GM12878 (cell line): ENCODE results near the gene VSTM4. TPM values are rescaled to one million over a fixed set of nuclear protein-coding genes. Genes with fewer than 3 reads are reported as not detected.

ENCODE experiments used
- ATAC-seq: fragments of 200-7000 bp; cut with Tn5 transposase; 3 replicates; pipeline ENCODE4 v1.9.1; 2020; ENCODE audit warnings: mild to moderate bottlenecking, moderate library complexity
- BruUV-seq: library from RNA; stranded (reverse); fragments of 400-500 nt; replicated peaks from 2 replicates; lab custom pipeline; 2021; lab: Mats Ljungman, UMichigan
- CTCF ChIA-PET: fragments of 300-600 bp; sonication (Branson Sonifier 250); formaldehyde crosslinking; extraction: SDS; loops from one replicate; lab custom pipeline; 2021; ENCODE audit warnings: inconsistent platforms; lab: Yijun Ruan, JAX
- POLR2A ChIA-PET: fragments of 350-600 bp; formaldehyde crosslinking; extraction: SDS; loops from one replicate; lab custom pipeline; 2021; ENCODE audit warnings: inconsistent platforms; lab: Charles Lee
- RAD21 ChIA-PET: fragments of 300-600 bp; sonication (Branson Sonifier 250); formaldehyde crosslinking; loops from one replicate; lab custom pipeline; 2023; ENCODE audit warnings: antibody characterized with exemption; ENCODE audit not compliant: unreplicated experiment; lab: Charles Lee
- SMC1A ChIA-PET: fragments of 300-600 bp; sonication (Branson Sonifier 250); formaldehyde crosslinking; loops from one replicate; lab custom pipeline; 2023; ENCODE audit not compliant: unreplicated experiment, uncharacterized antibody; lab: Charles Lee
- DNase-seq: peaks from one replicate; pipeline ENCODE4 v3.0.0-alpha.2; 2011; ENCODE audit warnings: low read depth, low spot score
- FAIRE-seq: peaks from 3 replicates; lab custom pipeline; 2011; peaks lifted over from hg19 to GRCh38; lab: Jason Lieb, UNC
- H2AFZ ChIP-seq: 2 replicates; pipeline ENCODE4 v1.6.0; 2011; ENCODE audit warnings: low read depth, low read length, control low read depth; ENCODE audit not compliant: control insufficient read depth
- H3K27ac ChIP-seq: 2 replicates; pipeline ENCODE4 v1.5.1; 2011; ENCODE audit warnings: control low read depth; ENCODE audit not compliant: control insufficient read depth, insufficient read depth
- H3K27me3 ChIP-seq, 2 experiments: replicated peaks in 1 of 2; 2 replicates each; pipeline versions ENCODE4 v1.6.0 to v1.6.1; 2011; ENCODE audit warnings: low read length in 1 of 2; ENCODE audit not compliant: control insufficient read depth in 2 of 2, insufficient read depth in 2 of 2
- H3K36me3 ChIP-seq, 2 experiments: 2 replicates each; pipeline ENCODE4 v1.5.1; 2011; ENCODE audit warnings: low read length in 1 of 2; ENCODE audit not compliant: control insufficient read depth in 2 of 2, insufficient read depth in 2 of 2
- H3K4me1 ChIP-seq: 2 replicates; pipeline ENCODE4 v1.6.1; 2011; ENCODE audit warnings: mild to moderate bottlenecking, low read length, moderate library complexity, mixed read lengths; ENCODE audit not compliant: control insufficient read depth, insufficient read depth
- H3K4me2 ChIP-seq: 2 replicates; pipeline ENCODE4 v1.6.0; 2011; ENCODE audit warnings: control low read depth; ENCODE audit not compliant: control insufficient read depth, insufficient read depth
- H3K4me3 ChIP-seq: fragments of 200-600 bp; sonication (generic); 2 replicates; pipeline ENCODE4 v1.5.1; 2016
- H3K79me2 ChIP-seq: 2 replicates; pipeline ENCODE4 v1.6.0; 2011; ENCODE audit warnings: low read length; ENCODE audit not compliant: control insufficient read depth, insufficient read depth
- H3K9ac ChIP-seq: 2 replicates; pipeline ENCODE4 v1.8.0; 2011; ENCODE audit warnings: low read length, control low read depth, mixed read lengths; ENCODE audit not compliant: control insufficient read depth, insufficient read depth
- H3K9me3 ChIP-seq: replicated peaks from 3 replicates; pipeline ENCODE4 v1.5.1; 2011; ENCODE audit warnings: mild to moderate bottlenecking, low read length; ENCODE audit not compliant: control insufficient read depth, insufficient read depth
- H4K20me1 ChIP-seq: 2 replicates; pipeline ENCODE4 v1.6.0; 2011; ENCODE audit not compliant: control insufficient read depth, insufficient read depth
- BHLHE40 ChIP-seq, 2 experiments: fragments of 450-650 bp in 1 of 2; IDR thresholded peaks; 2 replicates each; pipeline ENCODE4 v1.6.1; 2011 to 2017; ENCODE audit warnings: low read depth in 2 of 2, borderline replicate concordance in 1 of 2, improper control_type of control experiment in 1 of 2, low read length in 1 of 2, mild to moderate bottlenecking in 1 of 2
- CHD2 ChIP-seq: IDR thresholded peaks from 2 replicates; pipeline ENCODE4 v1.6.1; 2011; ENCODE audit warnings: low read depth, low read length, improper control_type of control experiment, borderline replicate concordance
- GATAD2B ChIP-seq: fragments of 450-650 bp; conservative IDR thresholded peaks from 2 replicates; pipeline ENCODE4 v1.6.1; 2017; ENCODE audit warnings: low read depth, mild to moderate bottlenecking, moderate library complexity
- HDGF ChIP-seq: fragments of 450-650 bp; IDR thresholded peaks from 2 replicates; pipeline ENCODE4 v1.6.1; 2016; ENCODE audit warnings: antibody characterized with exemption
- MEF2B ChIP-seq: fragments of 450-650 bp; IDR thresholded peaks from 2 replicates; pipeline ENCODE4 v1.6.1; 2018; ENCODE audit warnings: mild to moderate bottlenecking, moderate library complexity; ENCODE audit not compliant: partially characterized antibody, poor library complexity, severe bottlenecking
- MXI1 ChIP-seq: fragments of 150-350 bp; IDR thresholded peaks from 2 replicates; pipeline ENCODE4 v1.6.1; 2011; ENCODE audit warnings: low read depth, mild to moderate bottlenecking, inconsistent platforms, low read length, improper control_type of control experiment
- POU2F2 ChIP-seq: IDR thresholded peaks from 3 replicates; pipeline ENCODE4 v1.6.1; 2011; ENCODE audit warnings: low read depth, mild to moderate bottlenecking, low read length, borderline replicate concordance
- RCOR1 ChIP-seq: conservative IDR thresholded peaks from 2 replicates; pipeline ENCODE4 v1.6.1; 2012; ENCODE audit warnings: low read depth, low read length, improper control_type of control experiment
- SPI1 ChIP-seq: IDR thresholded peaks from 2 replicates; pipeline ENCODE4 v1.6.1; 2011; ENCODE audit warnings: low read depth, mild to moderate bottlenecking, low read length, moderate library complexity, borderline replicate concordance; ENCODE audit not compliant: insufficient read depth
- SUZ12 ChIP-seq: fragments of 200-600 bp; sonication (generic); IDR thresholded peaks from one replicate; pipeline ENCODE4 v1.6.1; 2018; ENCODE audit warnings: antibody characterized with exemption, mild to moderate bottlenecking; ENCODE audit not compliant: unreplicated experiment
- USF1 ChIP-seq: IDR thresholded peaks from 2 replicates; pipeline ENCODE4 v1.6.1; 2011; ENCODE audit warnings: borderline replicate concordance, low read depth, mild to moderate bottlenecking, moderate library complexity, mixed read lengths, low read length; ENCODE audit not compliant: insufficient read depth; ENCODE audit errors: extremely low read length
- ZNF217 ChIP-seq: fragments of 450-650 bp; IDR thresholded peaks from 2 replicates; pipeline ENCODE4 v1.6.1; 2017; ENCODE audit warnings: antibody characterized with exemption, mild to moderate bottlenecking
- ZNF592 ChIP-seq: fragments of 450-650 bp; IDR thresholded peaks from 2 replicates; pipeline ENCODE4 v1.6.1; 2017; ENCODE audit warnings: mild to moderate bottlenecking, moderate library complexity
- ZNF622 ChIP-seq: fragments of 450-650 bp; IDR thresholded peaks from 2 replicates; pipeline ENCODE4 v1.6.1; 2017; ENCODE audit warnings: mild to moderate bottlenecking, inconsistent platforms
- WGBS: methylation state at CpG from one replicate; pipeline ENCODE4 v1.1.6; 2016; ENCODE audit warnings: low lambda C conversion rate; ENCODE audit not compliant: insufficient replicate concordance, insufficient coverage; ENCODE audit errors: missing lambda C conversion rate; 5-methylcytosine and 5-hydroxymethylcytosine counted together
- in situ Hi-C: fragments of 300-500 bp; cut with MboI; formaldehyde crosslinking; loops from 9 replicates; pipeline ENCODE4 v1.14.3; 2018; ENCODE audit warnings: mixed read lengths
- intact Hi-C: fragments of 100-400 bp; cut with micrococcal nuclease; formaldehyde crosslinking; loops from one replicate; pipeline ENCODE4 v1.14.2; 2022; ENCODE audit not compliant: unreplicated experiment
- polyA plus RNA-seq, 11 experiments: library from polyadenylated mRNA; depleted of rRNA in 4 of 11; unstranded in 6 of 11; stranded (reverse) in 5 of 11; fragments of >200 nt; fragmentation: Nextera tagmentation in 4 of 11; fragmentation: Illumina TruSeq in 1 of 11; extraction: Ambion mirVana in 4 of 11; extraction: Trizol in 1 of 11; gene quantifications; 1 replicate in 1 of 11; 2 replicates in 10 of 11; pipeline versions ENCODE4 v1.2.1 to v1.2.3, GENCODE V29; 2011 to 2016; ENCODE audit warnings: inconsistent platforms in 2 of 11, missing spikeins in 2 of 11, low read depth in 1 of 11
- total RNA-seq, 4 experiments: library from RNA; depleted of rRNA in 3 of 4; stranded (reverse); fragments of >200 nt in 3 of 4; fragmentation: Illumina TruSeq in 1 of 4; extraction: Trizol in 1 of 4; gene quantifications; 2 replicates each; pipeline versions ENCODE4 v1.2.1 to v1.2.3, GENCODE V29; 2013 to 2021
- TF ChIP-seq, protein P1 (sequence below): IDR thresholded peaks from 2 replicates; pipeline ENCODE4 v1.6.1; 2011; ENCODE audit warnings: mild to moderate bottlenecking, low read depth, low read length, moderate library complexity; ENCODE audit not compliant: insufficient replicate concordance

Gene VSTM4
- total and polyA plus RNA-seq, 10 of the 15 experiments (the other 5 are each of a cell fraction or from before 2014, with no cell fraction given): 0.01 to 0.14 (median 0.02) TPM; not detected in 7

DNA sequence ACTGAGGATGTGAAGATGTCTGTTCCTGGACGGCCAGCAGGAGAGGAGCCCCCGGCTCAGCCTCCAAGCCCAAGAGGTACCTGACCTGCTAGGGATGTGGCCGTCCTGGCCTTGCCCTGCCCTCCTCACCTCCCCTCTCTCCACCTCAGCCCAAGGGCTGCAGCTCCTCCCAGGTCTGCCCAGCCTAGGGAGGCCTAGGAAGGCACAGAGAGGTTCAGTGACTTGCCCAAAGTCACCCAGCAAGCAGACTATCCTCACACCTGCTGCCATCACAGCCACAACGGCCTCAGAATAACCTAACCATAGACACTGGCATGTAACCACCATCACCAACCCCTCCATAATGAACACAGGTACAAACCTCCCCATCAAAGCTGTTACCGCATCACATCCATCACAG, 137.0 kb downstream of the VSTM4 start:
- Histone ChIP-seq H3K79me2 (no peaks in the 10 kb centered on the region), H3K4me2 (no peak overlapping the region), H3K9ac (no peak overlapping the region), H3K4me1 (no peaks in the 10 kb centered on the region), H3K4me3 (no peak overlapping the region), H4K20me1 (no peaks in the 10 kb centered on the region), H2AFZ (no peak overlapping the region), H3K27ac (no peak overlapping the region), H3K36me3 (peaks cover 28 to 30% of the 10 kb centered on the region in 2 experiments), H3K9me3 (no peaks in the 10 kb centered on the region), H3K27me3 (no peaks in the 10 kb centered on the region)
- DNase-seq (no peak), FAIRE-seq (no peak), ATAC-seq (no peak)
- no TSS peak for BruUV-seq
- 91% methylated on average over 5 of the region's 5 CpGs for WGBS
- ChIA-PET SMC1A (interaction anchor here (1.1 to 1.7 kb wide), 2 partner anchors 16 to 320 kb away, joined by 3 to 4 read pairs; no protein-coding TSS in a partner anchor), CTCF (interaction anchor here (1.1 to 1.7 kb wide), 3 partner anchors 186 to 545 kb away, joined by 3 to 6 read pairs (median 3); no protein-coding TSS in a partner anchor), POLR2A (no interaction called here), RAD21 (interaction anchor here (2.1 kb wide), 1 partner anchor 320 kb away, joined by 7 read pairs; no protein-coding TSS in a partner anchor)
- TF ChIP-seq USF1: no peak
- TF ChIP-seq BHLHE40 (IDR thresholded peaks at IDR 0.05; ENCODE audit: borderline replicate concordance in 1 of 2, low read depth in 2 of 2, low read length in 1 of 2): no peak
- no peak for TF ChIP-seq SPI1
- TF ChIP-seq MEF2B: no peak
- no peak for TF ChIP-seq CHD2
- TF ChIP-seq GATAD2B: no peak
- TF ChIP-seq, protein P1, sequence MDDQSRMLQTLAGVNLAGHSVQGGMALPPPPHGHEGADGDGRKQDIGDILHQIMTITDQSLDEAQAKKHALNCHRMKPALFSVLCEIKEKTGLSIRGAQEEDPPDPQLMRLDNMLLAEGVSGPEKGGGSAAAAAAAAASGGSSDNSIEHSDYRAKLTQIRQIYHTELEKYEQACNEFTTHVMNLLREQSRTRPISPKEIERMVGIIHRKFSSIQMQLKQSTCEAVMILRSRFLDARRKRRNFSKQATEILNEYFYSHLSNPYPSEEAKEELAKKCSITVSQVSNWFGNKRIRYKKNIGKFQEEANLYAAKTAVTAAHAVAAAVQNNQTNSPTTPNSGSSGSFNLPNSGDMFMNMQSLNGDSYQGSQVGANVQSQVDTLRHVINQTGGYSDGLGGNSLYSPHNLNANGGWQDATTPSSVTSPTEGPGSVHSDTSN: no peak
- TF ChIP-seq HDGF: no peak
- no peak for TF ChIP-seq SUZ12
- no peak for TF ChIP-seq POU2F2
- TF ChIP-seq MXI1: no peak
- TF ChIP-seq RCOR1: no peak
- no peak for TF ChIP-seq ZNF217
- TF ChIP-seq ZNF622: no peak
- no peak for TF ChIP-seq ZNF592
- intact Hi-C loops: no loop called here
- in situ Hi-C loops: loop anchor here (5.0 kb wide), 1 partner anchor 539 kb away; no protein-coding TSS in a partner anchor
